Measurements from ENCODE around the gene CCDC187.

DNA sequence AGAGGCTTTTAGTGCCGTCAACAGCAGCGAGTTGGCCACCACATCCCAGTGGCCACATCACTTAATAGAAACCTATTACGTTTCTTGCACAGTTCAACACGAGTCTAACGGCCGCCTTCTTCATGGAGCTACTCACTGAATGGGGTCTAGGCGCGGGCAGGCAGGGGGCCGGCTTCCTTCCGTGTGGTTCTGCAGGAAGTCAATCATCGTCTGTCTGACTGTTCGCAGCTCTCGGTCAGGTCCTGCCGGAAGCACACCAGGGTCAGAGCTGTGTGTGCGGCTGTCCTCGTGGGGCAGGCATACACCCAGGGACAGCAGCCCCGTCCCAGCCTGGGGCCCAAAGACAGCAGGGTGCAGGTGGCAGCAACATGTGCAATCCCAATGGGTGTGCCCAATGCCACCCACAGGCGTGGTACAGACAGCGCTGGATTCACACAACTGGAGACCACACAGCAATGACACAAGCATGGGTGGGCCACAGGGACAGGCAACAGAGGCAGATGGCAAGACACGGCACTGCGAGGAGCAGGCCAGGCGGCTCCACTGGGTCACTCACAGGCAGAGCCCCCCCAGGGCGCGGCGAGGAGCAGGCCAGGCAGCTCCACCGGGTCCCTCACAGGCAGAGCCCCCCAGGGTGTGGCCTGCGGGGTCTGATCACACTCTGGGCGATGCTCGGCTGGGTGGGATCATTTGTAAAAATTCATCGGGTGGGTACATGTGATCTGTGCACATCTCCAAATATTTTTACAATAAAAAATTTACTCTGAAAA is 79.8 kb downstream of the CCDC187 start:
- TF ChIP-seq POLR2A (IDR thresholded peaks at IDR 0.05): no peak
- TF ChIP-seq, protein P1, sequence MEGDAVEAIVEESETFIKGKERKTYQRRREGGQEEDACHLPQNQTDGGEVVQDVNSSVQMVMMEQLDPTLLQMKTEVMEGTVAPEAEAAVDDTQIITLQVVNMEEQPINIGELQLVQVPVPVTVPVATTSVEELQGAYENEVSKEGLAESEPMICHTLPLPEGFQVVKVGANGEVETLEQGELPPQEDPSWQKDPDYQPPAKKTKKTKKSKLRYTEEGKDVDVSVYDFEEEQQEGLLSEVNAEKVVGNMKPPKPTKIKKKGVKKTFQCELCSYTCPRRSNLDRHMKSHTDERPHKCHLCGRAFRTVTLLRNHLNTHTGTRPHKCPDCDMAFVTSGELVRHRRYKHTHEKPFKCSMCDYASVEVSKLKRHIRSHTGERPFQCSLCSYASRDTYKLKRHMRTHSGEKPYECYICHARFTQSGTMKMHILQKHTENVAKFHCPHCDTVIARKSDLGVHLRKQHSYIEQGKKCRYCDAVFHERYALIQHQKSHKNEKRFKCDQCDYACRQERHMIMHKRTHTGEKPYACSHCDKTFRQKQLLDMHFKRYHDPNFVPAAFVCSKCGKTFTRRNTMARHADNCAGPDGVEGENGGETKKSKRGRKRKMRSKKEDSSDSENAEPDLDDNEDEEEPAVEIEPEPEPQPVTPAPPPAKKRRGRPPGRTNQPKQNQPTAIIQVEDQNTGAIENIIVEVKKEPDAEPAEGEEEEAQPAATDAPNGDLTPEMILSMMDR (IDR thresholded peaks at IDR 0.05): no peak
